Measurements from ENCODE around the gene MYDGF.

Gene MYDGF

DNA sequence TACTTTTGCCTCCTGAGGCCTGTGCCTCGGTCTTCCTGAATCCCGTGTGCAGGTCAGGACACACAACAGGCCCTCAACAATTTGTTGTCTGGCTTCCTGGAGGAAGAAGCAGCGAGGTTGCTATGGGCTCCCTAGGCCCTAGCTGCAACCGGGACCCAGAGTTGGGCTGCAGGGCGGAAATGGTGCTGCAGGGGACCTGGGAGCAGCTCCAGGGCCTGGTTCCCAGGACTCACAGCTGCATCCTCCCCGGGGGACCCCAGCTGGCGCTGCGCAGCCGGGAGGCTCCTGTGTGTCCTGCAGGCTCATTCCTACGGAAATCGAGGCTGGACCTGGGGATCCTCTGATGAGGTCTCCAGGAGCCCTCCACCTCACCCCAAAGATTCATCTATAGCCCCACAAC lies 31.8 kb downstream of the MYDGF start:
- H3K27me3 ChIP-seq (replicated peaks; ENCODE audit: insufficient read depth, low read length): peaks cover 25% of the 10 kb centered on the region
- H3K4me1 ChIP-seq (ENCODE audit: low read length): 0 out of 2 replicates have a peak, but pooled peaks cover 5% of the 10 kb centered on the region
- H3K9me2 ChIP-seq (replicated peaks; ENCODE audit: insufficient read depth, low read length): no peaks in the 10 kb centered on the region
- no peaks in the 10 kb centered on the region for H4K20me1 ChIP-seq (ENCODE audit: insufficient read depth, low read length)
- no peak overlapping the region for H3K4me3 ChIP-seq (ENCODE audit: low read length)
- no peaks in the 10 kb centered on the region for H3K79me2 ChIP-seq (ENCODE audit: low read length)
- DNase-seq: no peak
- H3F3A ChIP-seq (ENCODE audit: insufficient read depth, low read length): peaks cover 12% of the 10 kb centered on the region
- H3K9ac ChIP-seq (ENCODE audit: low read length): no peak overlapping the region
- H3K9me3 ChIP-seq (replicated peaks; ENCODE audit: insufficient read depth, low read length): no peaks in the 10 kb centered on the region
- no peaks in the 10 kb centered on the region for H3K36me3 ChIP-seq (replicated peaks; ENCODE audit: insufficient read depth, low read length)
- no peak overlapping the region for H3K4me2 ChIP-seq (ENCODE audit: low read depth, low read length)
- H2AFZ ChIP-seq (ENCODE audit: low read length): 0 out of 2 replicates have a peak overlapping the region, but pooled peaks have one; percentile 74
- TF ChIP-seq, protein P1, sequence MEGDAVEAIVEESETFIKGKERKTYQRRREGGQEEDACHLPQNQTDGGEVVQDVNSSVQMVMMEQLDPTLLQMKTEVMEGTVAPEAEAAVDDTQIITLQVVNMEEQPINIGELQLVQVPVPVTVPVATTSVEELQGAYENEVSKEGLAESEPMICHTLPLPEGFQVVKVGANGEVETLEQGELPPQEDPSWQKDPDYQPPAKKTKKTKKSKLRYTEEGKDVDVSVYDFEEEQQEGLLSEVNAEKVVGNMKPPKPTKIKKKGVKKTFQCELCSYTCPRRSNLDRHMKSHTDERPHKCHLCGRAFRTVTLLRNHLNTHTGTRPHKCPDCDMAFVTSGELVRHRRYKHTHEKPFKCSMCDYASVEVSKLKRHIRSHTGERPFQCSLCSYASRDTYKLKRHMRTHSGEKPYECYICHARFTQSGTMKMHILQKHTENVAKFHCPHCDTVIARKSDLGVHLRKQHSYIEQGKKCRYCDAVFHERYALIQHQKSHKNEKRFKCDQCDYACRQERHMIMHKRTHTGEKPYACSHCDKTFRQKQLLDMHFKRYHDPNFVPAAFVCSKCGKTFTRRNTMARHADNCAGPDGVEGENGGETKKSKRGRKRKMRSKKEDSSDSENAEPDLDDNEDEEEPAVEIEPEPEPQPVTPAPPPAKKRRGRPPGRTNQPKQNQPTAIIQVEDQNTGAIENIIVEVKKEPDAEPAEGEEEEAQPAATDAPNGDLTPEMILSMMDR (IDR thresholded peaks at IDR 0.05; ENCODE audit: low read length): no peak
- no peak overlapping the region for H3K27ac ChIP-seq (ENCODE audit: low read length)

DNA sequence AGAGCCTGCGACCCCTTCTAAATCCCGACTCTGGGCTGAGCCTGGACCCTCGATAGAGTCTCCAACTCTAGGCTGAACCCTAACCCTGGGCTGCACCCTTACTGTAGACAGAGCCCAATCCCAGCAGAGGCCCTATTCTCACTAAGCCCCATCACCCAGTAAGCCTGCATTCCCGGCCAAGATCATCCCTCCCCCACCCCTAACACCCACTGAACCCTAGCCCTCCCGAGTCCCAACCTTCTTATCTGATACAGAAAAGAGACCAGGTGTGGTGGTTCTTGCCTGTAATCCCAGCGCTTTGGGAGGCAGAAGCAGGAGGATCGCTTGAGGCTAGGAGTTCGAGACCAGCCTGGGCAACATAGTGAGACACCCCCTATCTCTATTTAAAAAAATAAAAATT lies 33.4 kb downstream of the MYDGF start:
- no peaks in the 10 kb centered on the region for H4K20me1 ChIP-seq (ENCODE audit: insufficient read depth, low read length)
- H3K4me3 ChIP-seq (ENCODE audit: low read length): peak overlapping the region; percentile 66
- no peak overlapping the region for H3K9ac ChIP-seq (ENCODE audit: low read length)
- H2AFZ ChIP-seq (ENCODE audit: low read length): peak overlapping the region; percentile 88
- H3K27ac ChIP-seq (ENCODE audit: low read length): no peak overlapping the region
- H3K4me1 ChIP-seq (ENCODE audit: low read length): 0 out of 2 replicates have a peak, but pooled peaks cover 5% of the 10 kb centered on the region
- no peaks in the 10 kb centered on the region for H3K9me3 ChIP-seq (replicated peaks; ENCODE audit: insufficient read depth, low read length)
- H3F3A ChIP-seq (ENCODE audit: insufficient read depth, low read length): peaks cover 12% of the 10 kb centered on the region
- TF ChIP-seq EZH2phosphoT487 (IDR thresholded peaks at IDR 0.05; ENCODE audit: low read length): no peak
- TF ChIP-seq EZH2 (optimal IDR thresholded peaks at IDR 0.05; ENCODE audit: low read depth, low read length): no peak
- TF ChIP-seq, protein P1 (IDR thresholded peaks at IDR 0.05; ENCODE audit: low read length): no peak
- no peaks in the 10 kb centered on the region for H3K36me3 ChIP-seq (replicated peaks; ENCODE audit: insufficient read depth, low read length)
- no peak for DNase-seq
- no peaks in the 10 kb centered on the region for H3K9me2 ChIP-seq (replicated peaks; ENCODE audit: insufficient read depth, low read length)
- H3K4me2 ChIP-seq (ENCODE audit: low read depth, low read length): peak overlapping the region; percentile 98
- peaks cover 38% of the 10 kb centered on the region for H3K27me3 ChIP-seq (replicated peaks; ENCODE audit: insufficient read depth, low read length)
- no peaks in the 10 kb centered on the region for H3K79me2 ChIP-seq (ENCODE audit: low read length)

DNA sequence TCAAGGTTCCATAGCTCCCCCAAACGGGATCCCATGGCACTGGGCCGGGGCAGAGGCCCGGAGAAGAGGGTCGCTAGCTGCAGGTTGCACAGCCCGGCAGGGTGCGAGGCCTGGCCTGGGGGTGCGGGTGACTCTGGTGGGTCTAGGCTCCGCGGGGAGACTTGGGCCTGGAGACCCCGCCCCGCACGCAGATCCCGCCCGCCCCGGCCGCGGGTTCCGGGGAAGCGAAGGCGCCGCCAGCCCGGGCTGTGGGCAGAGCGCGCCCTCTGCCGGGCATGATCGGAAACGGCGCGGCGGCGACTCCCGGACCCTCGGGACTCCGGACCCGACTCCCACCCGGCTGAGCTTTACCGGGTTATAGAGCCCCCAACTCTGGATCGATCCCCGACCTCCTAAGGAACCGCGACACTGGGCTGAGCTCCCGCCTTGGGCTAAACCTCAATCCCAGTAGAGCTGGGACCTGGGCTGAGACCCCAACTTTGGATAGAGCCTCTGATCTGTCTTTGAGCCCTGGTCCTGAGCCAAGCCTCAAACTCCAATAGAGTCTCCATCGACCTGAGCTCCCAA lies 33.9 kb downstream of the MYDGF start:
- H3K4me2 ChIP-seq (ENCODE audit: low read depth, low read length): peak overlapping the region; percentile 98
- H2AFZ ChIP-seq (ENCODE audit: low read length): peak overlapping the region; percentile 88
- no peaks in the 10 kb centered on the region for H3K36me3 ChIP-seq (replicated peaks; ENCODE audit: insufficient read depth, low read length)
- H3K79me2 ChIP-seq (ENCODE audit: low read length): no peaks in the 10 kb centered on the region
- H3K27ac ChIP-seq (ENCODE audit: low read length): no peak overlapping the region
- H3K9ac ChIP-seq (ENCODE audit: low read length): peak overlapping the region; percentile 33; the same call in 1 of the 2 replicates
- DNase-seq: peak; percentile 64
- H3K4me3 ChIP-seq (ENCODE audit: low read length): peak overlapping the region; percentile 66
- H3K9me3 ChIP-seq (replicated peaks; ENCODE audit: insufficient read depth, low read length): no peaks in the 10 kb centered on the region
- 0 out of 2 replicates have a peak, but pooled peaks cover 5% of the 10 kb centered on the region for H3K4me1 ChIP-seq (ENCODE audit: low read length)
- TF ChIP-seq EZH2 (optimal IDR thresholded peaks at IDR 0.05; ENCODE audit: low read depth, low read length): no peak
- TF ChIP-seq, protein P1 (IDR thresholded peaks at IDR 0.05; ENCODE audit: low read length): peak; percentile 95
- H3F3A ChIP-seq (ENCODE audit: insufficient read depth, low read length): peaks cover 12% of the 10 kb centered on the region
- no peaks in the 10 kb centered on the region for H3K9me2 ChIP-seq (replicated peaks; ENCODE audit: insufficient read depth, low read length)
- H4K20me1 ChIP-seq (ENCODE audit: insufficient read depth, low read length): no peaks in the 10 kb centered on the region
- peaks cover 40% of the 10 kb centered on the region for H3K27me3 ChIP-seq (replicated peaks; ENCODE audit: insufficient read depth, low read length)

Measured in MM.1S (cell line).